ENCODE measurements around the gene USF2. TPM values are rescaled to one million over a fixed set of nuclear protein-coding genes. Genes with fewer than 3 reads are reported as not detected.

Gene USF2
- total RNA-seq, 1 experiment from 2014 or later, result 123 TPM

- H4K5ac ChIP-seq (ENCODE audit: insufficient read length, low read depth, low read length), result no peak overlapping the region
- H3K18ac ChIP-seq (ENCODE audit: insufficient read length, low read depth, low read length), result no peak overlapping the region
- H3K27ac Mint-ChIP-seq, result no peak overlapping the region
- H2BK20ac ChIP-seq (ENCODE audit: low read depth, low read length, poor library complexity, severe bottlenecking), result no peak overlapping the region
- no peak overlapping the region for H3K9ac ChIP-seq (ENCODE audit: extremely low read depth, insufficient read length, low read length)
- no peak overlapping the region for H4K8ac ChIP-seq (replicated peaks; ENCODE audit: insufficient read length, low read depth, low read length)
- no peak overlapping the region for H2BK15ac ChIP-seq (ENCODE audit: low read depth, low read length)
- no peak overlapping the region for H3K23ac ChIP-seq (ENCODE audit: insufficient read length, low read depth, low read length)
- no peak overlapping the region for H2AFZ ChIP-seq (ENCODE audit: low read length)
- H3K4me2 ChIP-seq (ENCODE audit: insufficient read depth, insufficient read length, low read length), result no peak overlapping the region
- H3K4me3 Mint-ChIP-seq, result no peak overlapping the region
- H2BK12ac ChIP-seq (ENCODE audit: insufficient read length, low read depth, low read length), result no peak overlapping the region
- no peaks in the 10 kb centered on the region for H3K27me3 ChIP-seq (ENCODE audit: insufficient read depth, low read length)
- no peaks in the 10 kb centered on the region; the same call in 1 of the 2 replicates for H3K4me1 ChIP-seq (ENCODE audit: insufficient read depth, low read length)
- TF ChIP-seq, protein P1, sequence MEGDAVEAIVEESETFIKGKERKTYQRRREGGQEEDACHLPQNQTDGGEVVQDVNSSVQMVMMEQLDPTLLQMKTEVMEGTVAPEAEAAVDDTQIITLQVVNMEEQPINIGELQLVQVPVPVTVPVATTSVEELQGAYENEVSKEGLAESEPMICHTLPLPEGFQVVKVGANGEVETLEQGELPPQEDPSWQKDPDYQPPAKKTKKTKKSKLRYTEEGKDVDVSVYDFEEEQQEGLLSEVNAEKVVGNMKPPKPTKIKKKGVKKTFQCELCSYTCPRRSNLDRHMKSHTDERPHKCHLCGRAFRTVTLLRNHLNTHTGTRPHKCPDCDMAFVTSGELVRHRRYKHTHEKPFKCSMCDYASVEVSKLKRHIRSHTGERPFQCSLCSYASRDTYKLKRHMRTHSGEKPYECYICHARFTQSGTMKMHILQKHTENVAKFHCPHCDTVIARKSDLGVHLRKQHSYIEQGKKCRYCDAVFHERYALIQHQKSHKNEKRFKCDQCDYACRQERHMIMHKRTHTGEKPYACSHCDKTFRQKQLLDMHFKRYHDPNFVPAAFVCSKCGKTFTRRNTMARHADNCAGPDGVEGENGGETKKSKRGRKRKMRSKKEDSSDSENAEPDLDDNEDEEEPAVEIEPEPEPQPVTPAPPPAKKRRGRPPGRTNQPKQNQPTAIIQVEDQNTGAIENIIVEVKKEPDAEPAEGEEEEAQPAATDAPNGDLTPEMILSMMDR (conservative IDR thresholded peaks at IDR 0.05), result no peak
- H2AK5ac ChIP-seq (ENCODE audit: insufficient read length, low read length), result no peak overlapping the region
- H4K91ac ChIP-seq (ENCODE audit: insufficient read length, low read depth, low read length), result no peak overlapping the region
- no peak overlapping the region for H3T11ph ChIP-seq (ENCODE audit: low read length)
- H3K4me1 Mint-ChIP-seq, result peaks cover 0 to 10% of the 10 kb centered on the region in 2 experiments; a peak in 2 of 4 replicates
- no CpG with 5 or more reads among the region's 16 CpGs for WGBS (ENCODE audit: extremely low coverage, insufficient read length, low lambda C conversion rate)
- H2BK5ac ChIP-seq (ENCODE audit: insufficient read length, low read length), result no peak overlapping the region
- no peaks in the 10 kb centered on the region for H3K27me3 Mint-ChIP-seq (ENCODE audit: low read depth)
- no peak overlapping the region for H3K56ac ChIP-seq (ENCODE audit: insufficient read length, low read depth, low read length)
- H2BK120ac ChIP-seq (ENCODE audit: low read depth, low read length, poor library complexity, severe bottlenecking), result no peak overlapping the region
- H3K4ac ChIP-seq (ENCODE audit: low read depth, low read length), result no peak overlapping the region
- H3K23me2 ChIP-seq (ENCODE audit: insufficient read length, low read depth, low read length, poor library complexity, severe bottlenecking), result no peaks in the 10 kb centered on the region
- no peaks in the 10 kb centered on the region for H3K79me2 ChIP-seq (ENCODE audit: insufficient read depth, low read length)
- H3K79me1 ChIP-seq (ENCODE audit: insufficient read depth, low read depth, low read length, poor library complexity, severe bottlenecking), result no peaks in the 10 kb centered on the region
- H3K14ac ChIP-seq (ENCODE audit: insufficient read depth, low read length), result no peak overlapping the region
- no peaks in the 10 kb centered on the region for H3K9me3 ChIP-seq (ENCODE audit: control insufficient read depth, low read depth, low read length)
- H3K27ac ChIP-seq (ENCODE audit: insufficient read length, low read depth, low read length), result no peak overlapping the region
- no peaks in the 10 kb centered on the region for H3K9me3 Mint-ChIP-seq
- no peaks in the 10 kb centered on the region for H4K20me1 ChIP-seq (ENCODE audit: control insufficient read depth, insufficient read depth, insufficient read length)
- no peak for DNase-seq
- H3K36me3 Mint-ChIP-seq (ENCODE audit: insufficient read depth in 1 of 3, low read depth in 3 of 3), result no peaks in the 10 kb centered on the region
These were observed 33.7 kb downstream of the USF2 start for GRCh38 chr19:35302446-35302845.
